ENCODE measurements around the gene PTPN5. TPM values are rescaled to one million over a fixed set of nuclear protein-coding genes. Genes with fewer than 3 reads are reported as not detected.
"Not testable (repeated sequence)": the region's sequence is repeated elsewhere in the genome, so short reads cannot be mapped to it uniquely, and the experiment has no call there.

PTPN5 gene
- not detected for polyA plus RNA-seq (2012; ENCODE audit: missing spikeins)

- TF ChIP-seq TAF1 (IDR thresholded peaks at IDR 0.05; ENCODE audit: borderline replicate concordance, low read depth, low read length) (no peak), POLR2AphosphoS5 (IDR thresholded peaks at IDR 0.05; ENCODE audit: low read depth, low read length) (no peak), POLR2A (IDR thresholded peaks at IDR 0.05; ENCODE audit: low read depth, low read length) (no peak)
- DNase-seq (ENCODE audit: insufficient read length) (no peak), FAIRE-seq (no peak)
These were observed at the start of gene PTPN5 for GRCh38 chr11:18791207-18791968. Gene PTPN5, minus strand, starts transcription at chr11:18791798. Its CDS starts 19,840 bp downstream, at chr11:18771958.

GRCh38 chr11:18836417-18836816 is 44.8 kb upstream of the PTPN5 start:
- no peak for FAIRE-seq
- no peak for DNase-seq (ENCODE audit: insufficient read length)
- TF ChIP-seq TAF1 (IDR thresholded peaks at IDR 0.05; ENCODE audit: borderline replicate concordance, low read depth, low read length) (no peak), POLR2A (IDR thresholded peaks at IDR 0.05; ENCODE audit: low read depth, low read length) (no peak), POLR2AphosphoS5 (IDR thresholded peaks at IDR 0.05; ENCODE audit: low read depth, low read length) (no peak)

GRCh38 chr11:18834754-18835466 is 43.3 kb upstream of the PTPN5 start:
- TF ChIP-seq POLR2A (IDR thresholded peaks at IDR 0.05; ENCODE audit: low read depth, low read length) (no peak), POLR2AphosphoS5 (IDR thresholded peaks at IDR 0.05; ENCODE audit: low read depth, low read length) (no peak), TAF1 (IDR thresholded peaks at IDR 0.05; ENCODE audit: borderline replicate concordance, low read depth, low read length) (no peak)
- FAIRE-seq (no peak), DNase-seq (ENCODE audit: insufficient read length) (no peak)

- not testable (repeated sequence) for DNase-seq (ENCODE audit: insufficient read length); FAIRE-seq
These were observed 28.6 kb upstream of the PTPN5 start for GRCh38 chr11:18820160-18820559.

GRCh38 chr11:18804199-18804999 is 12.8 kb upstream of the PTPN5 start:
- no peak for TF ChIP-seq TAF1 (IDR thresholded peaks at IDR 0.05; ENCODE audit: borderline replicate concordance, low read depth, low read length)
- no peak for TF ChIP-seq POLR2AphosphoS5 (IDR thresholded peaks at IDR 0.05; ENCODE audit: low read depth, low read length)
- no peak for TF ChIP-seq POLR2A (IDR thresholded peaks at IDR 0.05; ENCODE audit: low read depth, low read length)
- FAIRE-seq (no peak), DNase-seq (ENCODE audit: insufficient read length) (no peak)

GRCh38 chr11:18802381-18803257 is 11.0 kb upstream of the PTPN5 start:
- peak; percentile 97 for FAIRE-seq
- no peak for DNase-seq (ENCODE audit: insufficient read length)
- TF ChIP-seq TAF1 (IDR thresholded peaks at IDR 0.05; ENCODE audit: borderline replicate concordance, low read depth, low read length), result no peak
- no peak for TF ChIP-seq POLR2A (IDR thresholded peaks at IDR 0.05; ENCODE audit: low read depth, low read length)
- no peak for TF ChIP-seq POLR2AphosphoS5 (IDR thresholded peaks at IDR 0.05; ENCODE audit: low read depth, low read length)

- DNase-seq (ENCODE audit: insufficient read length) (no peak), FAIRE-seq (no peak)
- TF ChIP-seq TAF1 (IDR thresholded peaks at IDR 0.05; ENCODE audit: borderline replicate concordance, low read depth, low read length) (no peak), POLR2A (IDR thresholded peaks at IDR 0.05; ENCODE audit: low read depth, low read length) (no peak), POLR2AphosphoS5 (IDR thresholded peaks at IDR 0.05; ENCODE audit: low read depth, low read length) (no peak)
These were observed 7.3 kb upstream of the PTPN5 start for GRCh38 chr11:18798799-18799469.

- no peak for DNase-seq (ENCODE audit: insufficient read length)
- TF ChIP-seq TAF1 (IDR thresholded peaks at IDR 0.05; ENCODE audit: borderline replicate concordance, low read depth, low read length) (no peak), POLR2A (IDR thresholded peaks at IDR 0.05; ENCODE audit: low read depth, low read length) (no peak), POLR2AphosphoS5 (IDR thresholded peaks at IDR 0.05; ENCODE audit: low read depth, low read length) (no peak)
- FAIRE-seq, result peak; percentile 79
These were observed 3.4 kb upstream of the PTPN5 start for GRCh38 chr11:18794956-18795355.

- FAIRE-seq (no peak), DNase-seq (ENCODE audit: insufficient read length) (no peak)
- TF ChIP-seq POLR2A (IDR thresholded peaks at IDR 0.05; ENCODE audit: low read depth, low read length), result no peak
- no peak for TF ChIP-seq POLR2AphosphoS5 (IDR thresholded peaks at IDR 0.05; ENCODE audit: low read depth, low read length)
- no peak for TF ChIP-seq TAF1 (IDR thresholded peaks at IDR 0.05; ENCODE audit: borderline replicate concordance, low read depth, low read length)
These were observed 1.2 kb upstream of the PTPN5 start for GRCh38 chr11:18792827-18793226.

- FAIRE-seq (no peak), DNase-seq (ENCODE audit: insufficient read length) (no peak)
- TF ChIP-seq POLR2AphosphoS5 (IDR thresholded peaks at IDR 0.05; ENCODE audit: low read depth, low read length) (no peak), POLR2A (IDR thresholded peaks at IDR 0.05; ENCODE audit: low read depth, low read length) (no peak), TAF1 (IDR thresholded peaks at IDR 0.05; ENCODE audit: borderline replicate concordance, low read depth, low read length) (no peak)
These were observed 501 bp upstream of the PTPN5 start for GRCh38 chr11:18791969-18792628.

All from GM12892 (cell line).